ENCODE results near the gene ZNF502.
A peak's percentile ranks its signal among the peaks of the same experiment; 100 is the strongest.
"Not testable (repeated sequence)": the region's sequence is repeated elsewhere in the genome, so short reads cannot be mapped to it uniquely, and the experiment has no call there.

Gene ZNF502

DNA sequence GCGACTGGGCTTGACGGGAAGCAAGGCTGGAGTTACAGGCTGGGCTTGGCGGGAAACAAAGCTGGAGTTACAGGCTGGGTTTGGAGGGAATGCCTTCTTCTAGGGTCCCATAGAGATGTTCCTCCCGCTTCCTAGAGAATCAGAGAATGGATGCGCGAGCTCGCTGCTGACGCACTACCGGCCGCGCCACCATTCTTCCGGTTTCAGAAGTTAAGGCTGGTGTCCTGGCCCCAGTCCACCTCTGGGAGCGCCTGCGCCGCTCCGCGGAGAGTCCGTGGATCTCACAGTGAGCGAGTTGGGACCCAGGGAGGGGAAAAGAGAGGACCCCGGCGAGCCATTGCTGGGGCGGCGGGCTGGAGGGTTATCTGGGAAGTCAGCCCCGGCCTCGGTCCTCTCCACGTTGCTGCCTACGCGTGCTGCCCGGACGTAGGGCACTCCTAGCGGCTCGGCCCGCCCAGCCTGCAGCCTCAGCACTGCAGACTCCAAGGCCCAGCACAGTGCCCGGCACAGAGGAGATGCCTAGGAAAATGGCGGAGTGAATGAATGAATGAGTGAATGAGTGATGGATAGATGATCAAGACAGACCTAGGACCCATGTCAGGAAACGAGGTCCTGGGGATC is at the start of gene ZNF502:
Gene ZNF502 (plus strand): TSS at position 206 of the 621 bp plus-strand sequence. CDS start 7,602 bp downstream, outside the sequence.
- peak; percentile 51 for DNase-seq

DNA sequence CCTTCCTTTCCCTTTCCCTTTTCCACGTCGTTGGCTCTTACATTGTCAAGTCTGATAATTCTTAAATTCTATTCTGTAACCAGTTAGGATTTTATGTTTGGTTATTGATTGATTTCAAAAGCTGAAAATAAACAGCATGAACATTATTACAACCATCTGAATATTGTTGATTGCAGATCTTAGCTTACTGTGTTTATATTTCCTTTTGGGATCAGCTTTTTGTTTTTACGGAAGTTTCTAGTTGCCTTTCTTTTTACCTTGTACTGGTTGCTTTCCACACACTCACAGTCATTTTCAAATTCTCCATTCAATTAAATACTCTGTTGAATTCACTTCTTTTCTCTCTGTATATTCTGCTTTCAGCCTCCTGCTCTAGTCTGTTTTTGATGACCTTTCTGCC is 47.3 kb upstream of the ZNF502 start:
- no peak for DNase-seq

DNA sequence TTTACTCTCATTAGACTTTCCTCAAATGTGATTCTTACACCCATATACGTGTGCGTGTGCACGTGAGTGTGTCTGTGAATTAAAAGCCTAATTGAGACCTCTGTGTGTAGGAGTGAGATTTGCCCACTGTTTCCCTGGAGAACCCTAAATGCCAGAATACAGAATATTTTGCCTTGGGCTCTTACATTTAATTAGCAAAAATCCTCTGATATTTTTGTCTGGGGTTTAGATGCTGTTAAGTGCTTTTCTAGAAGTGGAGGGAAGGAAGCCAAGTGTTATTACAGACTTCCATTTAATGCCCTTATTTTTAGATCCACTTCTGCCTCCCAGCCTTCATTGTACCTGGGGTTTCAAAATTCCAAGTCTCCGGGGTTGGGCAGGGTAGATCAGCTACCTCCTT is 46.1 kb upstream of the ZNF502 start:
- no peak for DNase-seq

DNA sequence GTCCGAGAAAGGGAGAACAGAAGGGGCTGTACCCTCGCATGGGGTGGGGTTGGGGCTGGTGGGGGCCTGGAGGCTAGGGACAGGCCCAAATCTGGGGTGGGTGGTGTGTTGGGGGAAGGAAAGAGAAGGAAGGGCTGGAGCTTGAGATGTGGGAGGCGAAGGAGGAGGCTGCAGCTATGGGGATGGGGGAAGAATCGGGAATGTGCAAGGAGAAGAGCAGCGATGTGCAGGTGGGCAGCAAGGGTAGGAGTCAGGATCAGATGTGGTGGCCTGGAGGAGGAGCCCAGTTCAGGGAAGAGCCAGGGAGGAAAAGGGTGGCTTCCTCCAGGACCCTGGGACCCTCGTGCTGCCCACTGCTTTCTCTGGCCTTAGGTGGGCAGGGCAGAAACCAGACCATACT is 42.7 kb upstream of the ZNF502 start:
- no peak for DNase-seq

DNA sequence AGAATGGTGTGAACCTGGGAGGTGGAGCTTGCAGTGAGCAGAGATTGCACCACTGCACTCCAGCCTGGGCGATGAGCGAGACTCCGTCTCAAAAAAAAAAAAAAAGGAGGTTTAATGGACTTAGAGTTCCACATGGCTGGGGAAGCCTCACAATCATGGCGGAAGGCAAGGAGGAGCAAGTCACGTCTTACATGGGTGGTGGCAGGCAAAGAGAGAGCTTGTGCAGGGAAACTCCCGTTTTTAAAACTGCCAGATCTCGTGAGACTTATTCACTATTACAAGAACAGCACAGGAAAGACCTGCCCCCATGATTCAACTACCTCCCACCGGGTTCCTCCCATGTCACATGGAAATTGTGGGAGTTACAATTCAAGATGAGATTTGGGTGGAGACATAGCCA is 39.0 kb upstream of the ZNF502 start:
- not testable (repeated sequence) for DNase-seq

DNA sequence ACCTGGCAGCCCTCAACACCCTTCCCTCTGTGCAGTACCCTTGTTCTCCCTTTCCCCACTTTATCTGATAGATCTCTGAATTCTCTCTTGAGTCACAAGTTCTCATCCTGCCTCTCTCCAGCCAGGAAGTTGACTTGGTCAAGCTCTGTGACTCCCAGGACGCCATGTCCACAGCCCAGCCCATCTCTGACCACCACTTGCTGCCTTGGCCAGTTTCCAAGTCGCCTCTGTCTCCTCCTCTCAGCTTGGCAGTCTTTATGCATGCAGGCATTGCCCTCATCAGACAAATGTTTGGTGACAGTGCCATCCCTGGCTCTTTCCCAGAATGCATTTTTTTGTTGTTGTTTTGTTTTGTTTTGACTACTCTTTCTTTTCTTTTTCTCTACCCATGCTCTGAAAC is 38.2 kb upstream of the ZNF502 start:
- DNase-seq: no peak

DNA sequence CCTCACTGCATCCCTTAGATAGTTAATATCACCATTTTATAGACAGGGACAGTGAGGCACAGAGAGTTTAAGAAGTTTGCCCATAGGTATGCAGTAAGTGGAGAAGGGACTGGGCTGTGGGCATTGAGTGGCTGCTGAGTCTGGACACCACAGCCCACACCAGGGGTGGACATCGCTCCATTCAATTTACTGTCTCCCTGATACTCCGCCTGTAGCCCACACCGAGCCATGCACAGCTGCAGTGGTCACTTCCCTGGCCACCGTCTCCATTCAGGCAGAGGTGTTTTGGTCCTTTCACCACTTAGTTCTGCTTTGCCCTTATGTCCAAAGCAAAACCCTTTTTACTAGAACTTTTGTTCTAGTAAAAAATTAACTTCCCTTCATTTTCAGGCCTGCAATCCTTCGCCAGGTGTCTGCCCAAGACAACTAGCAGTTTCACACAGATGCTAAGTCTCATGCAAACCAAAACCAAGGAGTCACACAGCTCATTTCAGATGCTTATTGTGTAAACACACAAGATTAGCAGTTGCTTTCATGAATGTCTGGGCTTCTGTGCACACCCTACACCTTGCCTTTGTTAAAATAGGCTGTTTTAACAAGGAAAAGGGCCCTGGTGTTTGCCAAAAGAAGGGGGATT is 33.9 kb upstream of the ZNF502 start:
- DNase-seq: no peak

DNA sequence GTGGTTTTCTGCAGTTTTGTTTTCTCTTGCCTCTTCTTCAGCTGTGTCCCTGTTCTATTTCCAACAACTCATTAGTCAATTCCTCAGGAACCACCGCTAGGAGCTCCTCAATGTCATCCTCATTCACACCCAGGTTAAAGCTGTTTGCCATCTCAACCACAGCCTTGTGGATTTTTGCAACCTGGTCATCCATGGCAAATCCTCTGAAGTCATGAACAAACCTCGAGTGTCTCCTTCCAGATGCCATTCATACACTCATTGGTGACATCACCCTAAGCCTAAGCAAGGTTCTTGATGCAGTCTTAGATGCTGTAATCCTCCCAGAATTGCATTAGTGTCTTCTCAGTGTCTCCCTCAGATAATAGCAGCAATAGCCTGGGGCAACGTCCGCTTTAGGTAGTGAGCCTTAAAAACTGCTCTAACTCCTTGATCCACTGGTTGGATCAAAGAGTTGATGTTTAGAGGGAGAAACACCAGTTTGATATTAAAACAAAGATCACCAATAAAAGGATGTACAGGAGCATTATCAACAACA is 31.5 kb upstream of the ZNF502 start:
- no peak for DNase-seq

DNA sequence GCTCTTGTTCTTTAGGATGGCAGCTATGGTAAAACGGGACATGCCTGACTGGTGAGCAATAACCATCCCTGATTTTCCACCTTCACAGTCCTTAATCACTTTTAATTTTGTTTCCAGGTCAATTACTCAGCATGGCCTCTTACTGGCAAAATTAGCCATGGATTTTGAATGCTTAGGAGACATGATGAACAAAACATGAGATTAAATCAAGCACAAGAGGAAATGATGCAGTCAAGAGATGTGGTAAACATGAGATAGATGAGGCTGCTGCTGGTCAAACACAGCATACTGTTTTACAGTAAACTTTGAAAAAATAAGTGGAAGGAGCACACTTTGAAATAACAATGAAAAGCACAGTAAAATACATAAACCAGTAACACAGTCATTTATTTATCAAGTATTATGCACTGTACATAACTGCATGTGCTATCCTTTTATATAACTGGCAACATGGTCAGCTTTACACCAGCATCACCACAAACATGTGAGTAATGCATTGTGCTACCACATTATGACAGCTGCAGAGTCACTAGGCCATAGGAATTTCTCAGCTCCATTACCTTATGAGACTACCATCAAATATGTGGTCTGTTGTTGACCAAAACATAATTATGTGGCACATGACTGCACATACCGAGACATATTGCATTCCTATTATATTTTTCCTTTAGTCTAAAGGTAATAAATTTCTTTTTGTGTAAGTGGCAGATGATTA is 30.1 kb upstream of the ZNF502 start:
- DNase-seq: no peak

DNA sequence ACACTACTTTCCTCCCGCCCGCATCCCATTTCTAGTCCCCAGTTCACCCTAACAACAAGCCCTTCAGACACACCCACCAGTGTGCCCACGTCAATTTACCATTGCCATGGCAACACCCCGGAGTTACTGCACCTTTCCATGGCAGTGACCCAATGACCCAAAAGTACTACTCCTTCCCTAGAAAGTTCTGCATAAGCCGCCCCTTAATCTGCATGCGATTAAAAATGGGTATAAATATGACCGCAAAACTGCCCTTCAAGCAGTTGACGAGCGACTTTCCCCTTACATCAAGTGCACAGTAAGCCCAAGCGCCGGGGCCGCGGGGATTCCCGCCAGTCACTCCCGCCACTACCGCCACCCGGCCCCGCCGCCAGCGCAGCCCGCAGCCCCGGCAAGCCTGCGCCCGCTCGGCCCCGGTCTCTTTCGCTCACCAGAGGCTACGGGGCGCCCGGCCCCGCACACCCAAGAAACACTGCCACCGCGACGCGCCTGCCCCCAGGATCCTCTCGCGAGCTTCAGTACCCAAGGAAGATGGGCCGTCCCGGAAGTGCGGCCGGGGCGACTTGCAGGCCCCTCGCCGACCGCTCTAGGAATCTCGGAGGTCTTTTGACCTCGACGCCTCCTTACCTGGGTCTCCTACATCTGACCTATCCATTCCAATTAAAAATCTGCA is 27.2 kb upstream of the ZNF502 start:
- peak; percentile 42 for DNase-seq

DNA sequence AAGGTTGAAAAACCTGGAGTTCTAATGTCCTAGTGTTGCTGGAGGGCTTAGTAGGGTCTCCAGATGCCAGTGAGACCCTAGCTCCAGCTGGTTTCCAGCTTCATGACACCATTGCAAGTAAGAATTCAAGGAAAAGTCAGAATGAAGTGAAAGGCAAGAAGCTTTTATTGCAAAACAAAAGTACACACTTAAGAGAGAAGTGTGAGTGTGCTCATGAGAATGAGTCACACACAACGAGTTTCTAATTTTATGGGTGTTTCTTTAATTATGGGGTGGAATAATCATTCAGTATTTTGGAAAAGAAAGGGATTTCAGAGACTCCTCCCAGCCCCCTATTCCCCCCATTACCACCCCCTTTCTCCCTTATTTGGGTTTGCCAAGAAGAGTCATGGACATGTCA is 24.6 kb upstream of the ZNF502 start:
- no peak for DNase-seq

DNA sequence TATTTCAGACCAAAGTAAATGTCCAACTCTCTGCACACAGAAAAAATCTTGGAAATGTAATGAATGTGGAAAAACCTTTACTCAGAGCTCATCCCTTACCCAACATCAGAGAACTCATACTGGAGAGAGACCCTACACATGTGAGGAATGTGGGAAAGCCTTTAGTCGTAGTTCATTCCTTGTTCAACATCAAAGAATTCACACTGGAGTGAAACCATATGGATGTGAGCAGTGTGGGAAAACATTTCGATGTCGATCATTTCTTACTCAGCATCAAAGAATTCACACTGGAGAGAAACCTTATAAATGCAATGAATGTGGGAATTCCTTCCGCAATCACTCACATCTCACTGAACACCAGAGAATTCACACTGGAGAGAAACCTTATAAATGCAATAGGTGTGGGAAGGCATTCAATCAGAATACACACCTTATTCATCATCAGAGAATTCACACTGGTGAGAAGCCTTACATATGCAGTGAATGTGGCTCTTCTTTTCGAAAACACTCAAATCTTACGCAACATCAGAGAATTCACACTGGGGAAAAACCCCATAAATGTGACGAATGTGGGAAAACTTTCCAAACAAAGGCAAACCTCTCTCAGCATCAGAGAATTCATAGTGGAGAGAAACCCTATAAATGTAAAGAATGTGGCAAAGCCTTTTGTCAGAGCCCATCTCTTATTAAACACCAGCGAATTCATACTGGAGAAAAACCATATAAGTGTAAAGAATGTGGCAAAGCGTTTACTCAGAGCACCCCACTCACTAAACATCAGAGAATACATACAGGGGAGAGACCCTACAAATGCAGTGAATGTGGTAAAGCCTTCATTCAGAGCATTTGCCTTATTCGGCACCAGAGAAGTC is 9.0 kb downstream of the ZNF502 start:
- no peak for DNase-seq

DNA sequence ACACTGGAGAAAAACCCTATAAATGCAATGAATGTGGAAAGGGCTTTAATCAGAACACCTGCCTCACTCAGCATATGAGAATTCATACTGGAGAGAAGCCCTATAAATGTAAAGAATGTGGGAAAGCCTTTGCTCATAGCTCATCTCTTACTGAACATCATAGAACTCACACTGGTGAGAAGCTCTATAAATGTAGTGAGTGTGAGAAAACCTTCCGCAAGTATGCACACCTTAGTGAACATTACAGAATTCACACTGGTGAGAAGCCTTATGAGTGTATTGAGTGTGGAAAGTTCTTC is 9.6 kb downstream of the ZNF502 start:
- no peak for DNase-seq

DNA sequence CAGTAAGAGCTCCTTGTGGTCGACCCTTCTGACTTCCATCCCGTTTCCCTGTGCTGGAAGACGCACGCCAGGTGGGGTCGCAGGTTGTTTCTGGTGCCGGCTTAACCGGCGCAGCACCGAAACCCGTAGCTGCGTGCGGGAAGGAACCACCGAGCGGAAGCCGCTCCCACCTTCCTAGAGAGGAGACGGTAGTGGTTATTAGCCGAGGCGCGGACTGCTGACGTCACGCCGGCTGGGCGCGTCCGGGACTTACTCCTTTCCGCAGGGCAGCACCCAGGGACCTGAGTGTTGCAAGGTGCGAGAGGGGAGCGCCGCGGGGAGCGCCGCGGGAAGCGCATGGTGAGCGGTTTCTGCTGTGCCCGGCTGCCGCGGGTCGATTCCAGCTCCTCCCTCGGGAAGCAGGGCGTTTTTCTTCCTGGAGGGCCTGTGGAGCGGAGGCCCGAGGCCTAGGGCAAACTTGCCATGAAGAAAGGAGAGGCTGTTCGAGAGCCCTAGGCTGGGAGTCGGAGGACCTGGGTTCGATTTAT is 17.0 kb downstream of the ZNF502 start, which contains the start of gene ZNF501:
Gene ZNF501 (plus strand): TSS at position 252 of the 527 bp plus-strand sequence. CDS start 4,787 bp downstream, outside the sequence.
- peak; percentile 59 for DNase-seq

DNA sequence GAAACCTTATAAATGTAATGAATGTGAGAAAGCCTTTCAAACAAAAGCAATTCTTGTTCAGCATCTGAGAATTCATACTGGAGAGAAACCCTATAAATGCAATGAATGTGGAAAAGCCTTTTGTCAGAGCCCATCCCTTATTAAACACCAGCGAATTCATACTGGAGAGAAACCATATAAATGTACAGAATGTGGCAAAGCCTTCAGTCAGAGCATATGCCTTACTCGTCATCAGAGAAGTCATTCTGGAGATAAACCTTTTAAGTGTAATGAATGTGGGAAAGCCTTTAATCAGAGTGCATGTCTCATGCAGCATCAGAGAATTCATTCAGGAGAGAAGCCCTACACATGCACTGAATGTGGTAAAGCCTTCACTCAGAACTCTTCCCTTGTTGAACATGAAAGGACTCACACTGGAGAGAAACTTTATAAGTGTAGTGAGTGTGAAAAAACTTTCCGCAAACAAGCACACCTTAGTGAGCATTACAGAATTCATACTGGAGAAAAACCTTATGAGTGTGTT is 22.2 kb downstream of the ZNF502 start:
- no peak for DNase-seq

DNA sequence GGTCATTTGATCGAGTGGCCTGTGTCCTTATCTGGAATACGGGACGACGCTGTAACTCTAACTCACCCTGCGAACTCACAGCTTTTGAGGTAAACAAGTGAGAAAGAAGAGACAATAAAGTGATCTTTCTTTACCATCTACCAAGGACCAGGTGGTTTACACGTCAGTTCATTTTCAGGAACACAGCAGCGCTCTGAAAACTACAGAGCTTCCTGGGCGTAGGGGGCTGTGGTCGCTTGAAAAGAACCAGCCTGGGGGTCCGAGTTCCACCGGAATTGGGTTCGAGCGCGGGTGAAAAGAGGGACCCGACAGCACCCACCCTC is 48.6 kb downstream of the ZNF502 start:
- no peak for DNase-seq

DNA sequence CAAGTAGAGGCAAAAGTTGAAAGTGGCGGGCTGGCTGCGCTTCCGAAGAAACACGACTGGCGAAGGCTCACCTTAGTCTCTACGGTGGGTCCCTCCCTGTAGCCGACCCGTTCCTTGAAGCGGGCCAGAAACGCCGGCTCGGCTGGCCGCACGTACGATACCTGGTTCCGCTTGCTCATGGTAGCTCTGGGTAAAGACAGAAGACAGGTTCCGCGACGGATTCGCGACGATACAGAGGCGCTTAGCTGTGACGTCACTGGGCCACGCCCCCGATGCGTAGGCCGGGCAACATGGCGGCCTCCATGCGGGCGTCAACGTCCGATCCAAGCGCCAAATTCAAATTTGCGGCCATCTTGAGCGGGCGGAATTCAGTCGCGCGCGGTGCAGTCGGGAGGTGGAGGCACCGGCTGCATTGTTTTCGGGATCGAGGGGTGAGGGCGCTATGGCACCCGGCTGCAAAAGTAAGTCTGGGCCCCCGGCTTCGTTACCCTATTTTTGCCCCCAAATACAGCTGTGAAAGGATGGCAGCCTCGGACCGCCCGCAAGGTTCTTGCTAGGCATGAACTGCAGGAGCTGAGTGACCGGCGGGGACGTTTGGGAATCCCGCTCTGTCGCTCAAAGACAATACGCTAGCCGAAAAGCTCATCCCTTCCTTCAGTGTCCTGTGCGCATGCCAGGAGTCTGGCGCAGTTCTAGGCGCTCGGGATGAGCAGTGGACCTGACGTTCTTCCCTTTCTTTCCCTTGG is 49.1 kb downstream of the ZNF502 start, which contains the start of the genes KIAA1143 and KIF15:
Gene KIAA1143 (minus strand): TSS at position 196 of the 746 bp plus-strand sequence. CDS start 17 bp downstream, at position 179.
Gene KIF15 (plus strand): TSS at position 371 of the 746 bp plus-strand sequence. CDS start 72 bp downstream, at position 443.
- DNase-seq: peak; percentile 78

DNA sequence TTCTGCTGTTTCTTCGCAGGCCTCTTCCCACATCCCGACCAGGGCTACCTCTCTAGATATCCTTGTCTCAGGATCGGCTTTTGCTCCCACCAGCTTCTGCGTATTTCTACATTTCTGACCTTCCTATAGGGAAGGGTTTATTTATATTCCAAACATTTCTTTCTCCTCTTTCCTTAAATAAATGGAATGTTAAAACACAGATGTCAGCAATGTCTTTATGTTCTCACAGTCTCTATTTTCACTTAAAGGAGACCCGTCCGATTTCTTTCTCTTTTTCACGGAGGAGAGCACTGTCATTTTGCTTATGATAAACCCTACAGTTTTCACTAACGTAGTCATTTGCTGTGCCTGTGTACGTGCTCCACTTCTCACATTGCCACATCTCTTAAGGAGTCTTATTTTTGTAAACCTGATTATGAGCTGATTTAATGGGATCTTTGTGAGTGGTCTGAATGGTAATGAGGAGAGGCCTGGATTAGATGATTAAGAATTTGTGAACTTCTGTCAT is 49.8 kb downstream of the ZNF502 start:
- peak; percentile 30 for DNase-seq

DNA sequence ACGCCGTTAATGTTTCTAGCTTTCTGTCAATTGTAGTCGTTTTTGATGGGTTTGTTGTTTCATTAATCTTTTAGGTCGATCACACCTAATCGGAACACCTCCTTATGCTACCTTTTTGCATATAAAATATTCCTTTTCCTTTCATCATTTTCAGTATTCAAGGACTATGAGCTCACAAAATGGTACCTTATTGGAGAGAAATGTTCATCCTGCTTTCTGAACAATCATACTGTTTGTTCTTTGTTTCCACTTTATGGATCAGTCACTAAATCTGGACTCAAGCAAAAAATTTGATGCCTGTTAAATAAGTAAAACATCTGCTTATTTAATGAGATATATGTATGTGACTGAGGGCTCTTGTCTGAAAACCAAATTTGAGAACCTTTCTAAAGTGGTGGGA is 50.2 kb downstream of the ZNF502 start:
- no peak for DNase-seq

DNA sequence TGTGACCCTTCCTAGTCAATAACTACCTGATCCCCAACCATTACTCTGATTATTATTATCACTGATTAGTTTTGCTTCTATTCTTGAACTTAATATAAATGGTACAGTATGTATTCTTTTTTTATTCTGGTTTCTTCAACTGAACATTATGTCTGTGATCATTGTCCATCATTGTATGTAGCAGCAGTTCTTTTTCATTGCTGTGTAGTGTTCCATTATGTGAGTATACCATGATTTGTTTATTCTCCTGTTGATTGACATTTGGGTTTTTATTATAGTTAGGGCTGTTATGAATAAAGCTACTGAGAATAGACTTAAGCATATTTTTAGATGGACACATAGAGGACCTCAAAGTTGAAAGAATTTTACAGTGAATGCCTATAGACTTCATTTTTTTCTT is 51.8 kb downstream of the ZNF502 start:
- DNase-seq: no peak

All from NCI-H510A treated with DMSO at 0.1 percent for 48 hours (cell line).